Smooth muscle cell (in vitro differentiated cells): ENCODE results near the gene ZNF365. TPM values are rescaled to one million over a fixed set of nuclear protein-coding genes. Genes with fewer than 3 reads are reported as not detected.
"Not testable (repeated sequence)": the region's sequence is repeated elsewhere in the genome, so short reads cannot be mapped to it uniquely, and the experiment has no call there.

ENCODE experiments used
- DNase-seq: peaks from one replicate; lab custom pipeline; 2025; ENCODE audit not compliant: unreplicated experiment; lab: John Stamatoyannopoulos, UW
- H2AFZ ChIP-seq: fragments of 200-600 bp; sonication (generic); 2 replicates; pipeline ENCODE4 v1.6.0; 2016; ENCODE audit warnings: antibody characterized with exemption, low read depth, mild to moderate bottlenecking
- H3F3A ChIP-seq: fragments of 200-600 bp; sonication (generic); 2 replicates; pipeline ENCODE4 v1.6.0; 2017; ENCODE audit warnings: antibody characterized with exemption, low read depth
- H3K27ac ChIP-seq: fragments of 200-600 bp; sonication (generic); 2 replicates; pipeline ENCODE4 v1.5.1; 2016; ENCODE audit warnings: low read depth, mild to moderate bottlenecking
- H3K27me3 ChIP-seq: fragments of 200-600 bp; sonication (generic); 2 replicates; pipeline ENCODE4 v1.6.1; 2016; ENCODE audit warnings: low read depth, mild to moderate bottlenecking
- H3K36me3 ChIP-seq: fragments of 200-600 bp; sonication (generic); 2 replicates; pipeline ENCODE4 v1.5.1; 2016; ENCODE audit warnings: low read depth
- H3K4me1 ChIP-seq: fragments of 200-600 bp; sonication (generic); 2 replicates; pipeline ENCODE4 v1.5.1; 2016; ENCODE audit warnings: low read depth
- H3K4me2 ChIP-seq: fragments of 200-600 bp; sonication (generic); 2 replicates; pipeline ENCODE4 v1.6.0; 2016; ENCODE audit warnings: mild to moderate bottlenecking
- H3K4me3 ChIP-seq: fragments of 200-600 bp; sonication (generic); 2 replicates; pipeline ENCODE4 v1.5.1; 2016; ENCODE audit warnings: mild to moderate bottlenecking
- H3K79me2 ChIP-seq: fragments of 200-600 bp; sonication (generic); 2 replicates; pipeline ENCODE4 v1.6.0; 2016; ENCODE audit warnings: low read depth, mild to moderate bottlenecking
- H3K9ac ChIP-seq: fragments of 200-600 bp; sonication (generic); 2 replicates; pipeline ENCODE4 v1.6.0; 2016; ENCODE audit warnings: low read depth
- H3K9me3 ChIP-seq: fragments of 200-600 bp; sonication (generic); replicated peaks from 2 replicates; pipeline ENCODE4 v1.5.1; 2016; ENCODE audit warnings: low read depth
- H4K20me1 ChIP-seq: fragments of 200-600 bp; sonication (generic); 2 replicates; pipeline ENCODE4 v1.6.0; 2016; ENCODE audit warnings: low read depth
- WGBS: methylation state at CpG from one replicate; pipeline ENCODE4 v1.1.7; 2016; ENCODE audit warnings: low lambda C conversion rate; 5-methylcytosine and 5-hydroxymethylcytosine counted together
- polyA plus RNA-seq: library from polyadenylated mRNA; unstranded; fragments of >200 nt; fragmentation: Nextera tagmentation; extraction: Ambion mirVana; gene quantifications from 2 replicates; pipeline ENCODE4 v1.2.1, GENCODE V29; 2016
- total RNA-seq: library from RNA; depleted of rRNA; stranded (reverse); fragments of >200 nt; gene quantifications from 2 replicates; pipeline ENCODE4 v1.2.3, GENCODE V29; 2014
- TF ChIP-seq, protein P1 (sequence below): fragments of 200-600 bp; sonication (generic); IDR thresholded peaks from 2 replicates; pipeline ENCODE4 v1.5.1; 2017; ENCODE audit warnings: borderline replicate concordance, mild to moderate bottlenecking, antibody characterized with exemption; ENCODE audit not compliant: insufficient read depth, poor library complexity, severe bottlenecking

ZNF365 gene
- total and polyA plus RNA-seq, 2 experiments from 2014 or later = 2.0 to 3.7 TPM

- Histone ChIP-seq H3K9me3 (no peaks in the 10 kb centered on the region), H3K27me3 (no peaks in the 10 kb centered on the region), H3K79me2 (no peaks in the 10 kb centered on the region), H3K4me2 (no peak overlapping the region), H3K36me3 (no peaks in the 10 kb centered on the region), H2AFZ (no peak overlapping the region), H4K20me1 (no peaks in the 10 kb centered on the region), H3F3A (peaks cover 7% of the 10 kb centered on the region), H3K4me1 (no peaks in the 10 kb centered on the region), H3K4me3 (no peak overlapping the region), H3K9ac (no peak overlapping the region), H3K27ac (no peak overlapping the region)
- TF ChIP-seq, protein P1, sequence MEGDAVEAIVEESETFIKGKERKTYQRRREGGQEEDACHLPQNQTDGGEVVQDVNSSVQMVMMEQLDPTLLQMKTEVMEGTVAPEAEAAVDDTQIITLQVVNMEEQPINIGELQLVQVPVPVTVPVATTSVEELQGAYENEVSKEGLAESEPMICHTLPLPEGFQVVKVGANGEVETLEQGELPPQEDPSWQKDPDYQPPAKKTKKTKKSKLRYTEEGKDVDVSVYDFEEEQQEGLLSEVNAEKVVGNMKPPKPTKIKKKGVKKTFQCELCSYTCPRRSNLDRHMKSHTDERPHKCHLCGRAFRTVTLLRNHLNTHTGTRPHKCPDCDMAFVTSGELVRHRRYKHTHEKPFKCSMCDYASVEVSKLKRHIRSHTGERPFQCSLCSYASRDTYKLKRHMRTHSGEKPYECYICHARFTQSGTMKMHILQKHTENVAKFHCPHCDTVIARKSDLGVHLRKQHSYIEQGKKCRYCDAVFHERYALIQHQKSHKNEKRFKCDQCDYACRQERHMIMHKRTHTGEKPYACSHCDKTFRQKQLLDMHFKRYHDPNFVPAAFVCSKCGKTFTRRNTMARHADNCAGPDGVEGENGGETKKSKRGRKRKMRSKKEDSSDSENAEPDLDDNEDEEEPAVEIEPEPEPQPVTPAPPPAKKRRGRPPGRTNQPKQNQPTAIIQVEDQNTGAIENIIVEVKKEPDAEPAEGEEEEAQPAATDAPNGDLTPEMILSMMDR = no peak
- 90% methylated on average over 21 of the region's 21 CpGs for WGBS
- no peak for DNase-seq
These were observed 2.2 kb downstream of the ZNF365 start for GRCh38 chr10:62376071-62377025.

- no peaks in the 10 kb centered on the region for H3K79me2 ChIP-seq
These were observed 2.9 kb downstream of the ZNF365 start for GRCh38 chr10:62377026-62377415.

DNA sequence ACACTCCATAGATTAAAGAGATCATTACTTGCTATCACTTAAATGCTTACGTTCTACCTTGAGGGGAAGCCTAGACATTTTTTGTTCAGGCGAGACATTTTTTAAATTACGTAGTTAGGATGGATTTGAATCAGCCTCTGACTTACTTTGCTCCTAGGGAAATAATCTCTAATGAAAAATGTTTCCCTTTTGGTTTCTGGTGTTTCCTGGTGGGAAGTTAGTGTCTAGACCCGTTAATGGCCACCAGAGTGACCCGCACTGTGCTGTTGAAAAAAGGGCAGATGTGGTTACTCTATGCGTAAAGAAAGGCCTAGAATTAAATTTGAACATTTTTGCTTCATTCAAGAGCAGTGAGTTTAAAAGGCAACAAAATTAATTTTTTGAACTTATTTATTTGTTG, 3.8 kb downstream of the ZNF365 start:
- DNase-seq = no peak
- WGBS = 91% methylated on average over 6 of the region's 6 CpGs
- H2AFZ ChIP-seq = no peak overlapping the region
- no peaks in the 10 kb centered on the region for H3K79me2 ChIP-seq
- H3K36me3 ChIP-seq = no peaks in the 10 kb centered on the region
- TF ChIP-seq, protein P1 = no peak
- H3F3A ChIP-seq = peaks cover 7% of the 10 kb centered on the region
- no peak overlapping the region for H3K4me3 ChIP-seq
- H3K9ac ChIP-seq = no peak overlapping the region
- H4K20me1 ChIP-seq = no peaks in the 10 kb centered on the region
- no peak overlapping the region for H3K27ac ChIP-seq
- no peaks in the 10 kb centered on the region for H3K4me1 ChIP-seq
- no peak overlapping the region for H3K4me2 ChIP-seq
- H3K27me3 ChIP-seq = no peaks in the 10 kb centered on the region
- H3K9me3 ChIP-seq = no peaks in the 10 kb centered on the region

More at GRCh38 chr10:62377026-62377415, 2.9 kb downstream of the ZNF365 start:
- Histone ChIP-seq H3K4me3 (no peak overlapping the region), H3K27me3 (no peaks in the 10 kb centered on the region), H3K9ac (no peak overlapping the region), H3K36me3 (no peaks in the 10 kb centered on the region), H2AFZ (no peak overlapping the region), H3K4me1 (no peaks in the 10 kb centered on the region), H3K9me3 (no peaks in the 10 kb centered on the region), H3F3A (peaks cover 7% of the 10 kb centered on the region), H4K20me1 (no peaks in the 10 kb centered on the region), H3K27ac (no peak overlapping the region), H3K4me2 (no peak overlapping the region)
- TF ChIP-seq, protein P1 = no peak
- WGBS = 84% methylated on average over 3 of the region's 3 CpGs
- no peak for DNase-seq

DNA sequence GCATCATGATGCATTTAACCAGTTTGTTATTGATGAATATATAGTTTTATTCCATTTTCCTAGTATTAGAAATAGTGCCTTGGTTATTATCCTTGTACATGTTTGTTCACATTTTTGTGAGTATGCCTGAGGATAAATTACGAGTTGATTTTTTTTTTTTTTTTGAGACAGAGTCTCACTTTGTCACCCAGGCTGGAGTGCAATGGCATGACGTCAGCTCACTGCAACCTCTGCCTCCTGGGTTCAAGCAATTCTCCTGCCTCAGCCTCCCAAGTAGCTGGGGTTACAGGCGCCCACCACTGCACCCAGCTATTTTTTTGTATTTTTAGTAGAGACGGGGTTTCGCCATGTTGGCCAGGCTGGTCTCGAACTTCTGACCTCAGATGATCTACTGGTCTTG, 4.7 kb downstream of the ZNF365 start:
- DNase-seq, H3K27me3 ChIP-seq, H3K4me3 ChIP-seq, H3K36me3 ChIP-seq, H3K4me1 ChIP-seq, H3K9ac ChIP-seq, H3F3A ChIP-seq, H3K9me3 ChIP-seq, H3K4me2 ChIP-seq, H3K79me2 ChIP-seq, H4K20me1 ChIP-seq, H2AFZ ChIP-seq: not testable (repeated sequence)
- peak overlapping the region; percentile 75 for H3K27ac ChIP-seq
- 94% methylated on average over 6 of the region's 6 CpGs for WGBS
